GM12878 (cell line): Measurements from ENCODE around the gene FARS2. TPM values are rescaled to one million over a fixed set of nuclear protein-coding genes. Genes with fewer than 3 reads are reported as not detected.

Experiments
- ATAC-seq: fragments of 200-7000 bp; cut with Tn5 transposase; 3 replicates; pipeline ENCODE4 v1.9.1; 2020; ENCODE audit warnings: mild to moderate bottlenecking, moderate library complexity
- BruUV-seq: library from RNA; stranded (reverse); fragments of 400-500 nt; replicated peaks from 2 replicates; lab custom pipeline; 2021; lab: Mats Ljungman, UMichigan
- CTCF ChIA-PET: fragments of 300-600 bp; sonication (Branson Sonifier 250); formaldehyde crosslinking; extraction: SDS; loops from one replicate; lab custom pipeline; 2021; ENCODE audit warnings: inconsistent platforms; lab: Yijun Ruan, JAX
- POLR2A ChIA-PET: fragments of 350-600 bp; formaldehyde crosslinking; extraction: SDS; loops from one replicate; lab custom pipeline; 2021; ENCODE audit warnings: inconsistent platforms; lab: Charles Lee
- RAD21 ChIA-PET: fragments of 300-600 bp; sonication (Branson Sonifier 250); formaldehyde crosslinking; loops from one replicate; lab custom pipeline; 2023; ENCODE audit warnings: antibody characterized with exemption; ENCODE audit not compliant: unreplicated experiment; lab: Charles Lee
- SMC1A ChIA-PET: fragments of 300-600 bp; sonication (Branson Sonifier 250); formaldehyde crosslinking; loops from one replicate; lab custom pipeline; 2023; ENCODE audit not compliant: unreplicated experiment, uncharacterized antibody; lab: Charles Lee
- DNase-seq: peaks from one replicate; pipeline ENCODE4 v3.0.0-alpha.2; 2011; ENCODE audit warnings: low read depth, low spot score
- FAIRE-seq: peaks from 3 replicates; lab custom pipeline; 2011; peaks lifted over from hg19 to GRCh38; lab: Jason Lieb, UNC
- H2AFZ ChIP-seq: 2 replicates; pipeline ENCODE4 v1.6.0; 2011; ENCODE audit warnings: low read depth, low read length, control low read depth; ENCODE audit not compliant: control insufficient read depth
- H3K27ac ChIP-seq: 2 replicates; pipeline ENCODE4 v1.5.1; 2011; ENCODE audit warnings: control low read depth; ENCODE audit not compliant: control insufficient read depth, insufficient read depth
- H3K27me3 ChIP-seq, 2 experiments: replicated peaks in 1 of 2; 2 replicates each; pipeline versions ENCODE4 v1.6.0 to v1.6.1; 2011; ENCODE audit warnings: low read length in 1 of 2; ENCODE audit not compliant: control insufficient read depth in 2 of 2, insufficient read depth in 2 of 2
- H3K36me3 ChIP-seq, 2 experiments: 2 replicates each; pipeline ENCODE4 v1.5.1; 2011; ENCODE audit warnings: low read length in 1 of 2; ENCODE audit not compliant: control insufficient read depth in 2 of 2, insufficient read depth in 2 of 2
- H3K4me1 ChIP-seq: 2 replicates; pipeline ENCODE4 v1.6.1; 2011; ENCODE audit warnings: mild to moderate bottlenecking, low read length, moderate library complexity, mixed read lengths; ENCODE audit not compliant: control insufficient read depth, insufficient read depth
- H3K4me2 ChIP-seq: 2 replicates; pipeline ENCODE4 v1.6.0; 2011; ENCODE audit warnings: control low read depth; ENCODE audit not compliant: control insufficient read depth, insufficient read depth
- H3K4me3 ChIP-seq: fragments of 200-600 bp; sonication (generic); 2 replicates; pipeline ENCODE4 v1.5.1; 2016
- H3K79me2 ChIP-seq: 2 replicates; pipeline ENCODE4 v1.6.0; 2011; ENCODE audit warnings: low read length; ENCODE audit not compliant: control insufficient read depth, insufficient read depth
- H3K9ac ChIP-seq: 2 replicates; pipeline ENCODE4 v1.8.0; 2011; ENCODE audit warnings: low read length, control low read depth, mixed read lengths; ENCODE audit not compliant: control insufficient read depth, insufficient read depth
- H3K9me3 ChIP-seq: replicated peaks from 3 replicates; pipeline ENCODE4 v1.5.1; 2011; ENCODE audit warnings: mild to moderate bottlenecking, low read length; ENCODE audit not compliant: control insufficient read depth, insufficient read depth
- H4K20me1 ChIP-seq: 2 replicates; pipeline ENCODE4 v1.6.0; 2011; ENCODE audit not compliant: control insufficient read depth, insufficient read depth
- BCL11A ChIP-seq: IDR thresholded peaks from 2 replicates; pipeline ENCODE4 v1.6.1; 2011; ENCODE audit warnings: low read depth, low read length
- BCLAF1 ChIP-seq: fragments of 450-650 bp; IDR thresholded peaks from 2 replicates; pipeline ENCODE4 v1.6.1; 2017; ENCODE audit warnings: antibody characterized with exemption, mild to moderate bottlenecking, moderate library complexity
- CBX3 ChIP-seq: fragments of 200-600 bp; sonication (generic); IDR thresholded peaks from 2 replicates; pipeline ENCODE4 v1.6.1; 2016; ENCODE audit warnings: low read depth, borderline replicate concordance
- CHD4 ChIP-seq: fragments of 200-600 bp; sonication (generic); IDR thresholded peaks from 2 replicates; pipeline ENCODE4 v1.6.1; 2016; ENCODE audit warnings: mild to moderate bottlenecking
- E2F4 ChIP-seq: IDR thresholded peaks from 2 replicates; pipeline ENCODE4 v1.6.1; 2012; ENCODE audit warnings: low read depth, low read length, improper control_type of control experiment
- EP300 ChIP-seq, 2 experiments: fragments of 150-350 bp in 1 of 2; IDR thresholded peaks; 2 replicates each; pipeline ENCODE4 v1.6.1; 2011 to 2012; ENCODE audit warnings: low read depth in 2 of 2, low read length in 2 of 2, borderline replicate concordance in 1 of 2, improper control_type of control experiment in 1 of 2, inconsistent platforms in 1 of 2; ENCODE audit not compliant: control insufficient read depth in 1 of 2
- FOS ChIP-seq: IDR thresholded peaks from 3 replicates; pipeline ENCODE4 v1.6.1; 2011; ENCODE audit warnings: borderline replicate concordance; ENCODE audit not compliant: insufficient read length; ENCODE audit errors: extremely low read depth
- GATAD2B ChIP-seq: fragments of 450-650 bp; conservative IDR thresholded peaks from 2 replicates; pipeline ENCODE4 v1.6.1; 2017; ENCODE audit warnings: low read depth, mild to moderate bottlenecking, moderate library complexity
- HDAC2 ChIP-seq: fragments of 200-600 bp; sonication (generic); IDR thresholded peaks from 2 replicates; pipeline ENCODE4 v1.6.1; 2017
- KAT2A ChIP-seq: conservative IDR thresholded peaks from 2 replicates; pipeline ENCODE4 v1.6.1; 2011; ENCODE audit warnings: low read depth, low read length; ENCODE audit not compliant: control insufficient read depth
- KLF5 ChIP-seq: fragments of 450-650 bp; IDR thresholded peaks from 2 replicates; pipeline ENCODE4 v1.6.1; 2014; ENCODE audit warnings: mild to moderate bottlenecking; ENCODE audit not compliant: partially characterized antibody
- MEF2A ChIP-seq: IDR thresholded peaks from 2 replicates; pipeline ENCODE4 v1.6.1; 2011; ENCODE audit warnings: low read depth, mild to moderate bottlenecking, low read length, moderate library complexity; ENCODE audit not compliant: insufficient read depth
- MTA2 ChIP-seq: fragments of 450-650 bp; IDR thresholded peaks from 2 replicates; pipeline ENCODE4 v1.6.1; 2016; ENCODE audit warnings: low read depth, mild to moderate bottlenecking, moderate library complexity
- MTA3 ChIP-seq: IDR thresholded peaks from 2 replicates; pipeline ENCODE4 v1.6.1; 2012; ENCODE audit warnings: low read length, inconsistent platforms, borderline replicate concordance
- POLR2AphosphoS2 ChIP-seq: IDR thresholded peaks from 2 replicates; pipeline ENCODE4 v1.6.1; 2011; ENCODE audit warnings: low read depth, mild to moderate bottlenecking, low read length, improper control_type of control experiment, moderate library complexity
- SIN3A ChIP-seq: IDR thresholded peaks from 2 replicates; pipeline ENCODE4 v1.6.1; 2012; ENCODE audit warnings: low read depth, low read length, improper control_type of control experiment
- SRF ChIP-seq, 2 experiments: IDR thresholded peaks; 2 replicates each; pipeline ENCODE4 v1.6.1; 2011; ENCODE audit warnings: low read depth in 2 of 2, low read length in 2 of 2, mild to moderate bottlenecking in 1 of 2, moderate library complexity in 1 of 2
- TCF12 ChIP-seq: IDR thresholded peaks from 2 replicates; pipeline ENCODE4 v1.6.1; 2011; ENCODE audit warnings: low read depth, mild to moderate bottlenecking, low read length
- ZBTB33 ChIP-seq: fragments of 450-650 bp; IDR thresholded peaks from 2 replicates; pipeline ENCODE4 v1.6.1; 2017; ENCODE audit warnings: mild to moderate bottlenecking
- ZNF622 ChIP-seq: fragments of 450-650 bp; IDR thresholded peaks from 2 replicates; pipeline ENCODE4 v1.6.1; 2017; ENCODE audit warnings: mild to moderate bottlenecking, inconsistent platforms
- whole genome bisulfite sequencing: methylation state at CpG from one replicate; pipeline ENCODE4 v1.1.6; 2016; ENCODE audit warnings: low lambda C conversion rate; ENCODE audit not compliant: insufficient replicate concordance, insufficient coverage; ENCODE audit errors: missing lambda C conversion rate; 5-methylcytosine and 5-hydroxymethylcytosine counted together
- in situ Hi-C: fragments of 300-500 bp; cut with MboI; formaldehyde crosslinking; loops from 9 replicates; pipeline ENCODE4 v1.14.3; 2018; ENCODE audit warnings: mixed read lengths
- intact Hi-C: fragments of 100-400 bp; cut with micrococcal nuclease; formaldehyde crosslinking; loops from one replicate; pipeline ENCODE4 v1.14.2; 2022; ENCODE audit not compliant: unreplicated experiment
- polyA plus RNA-seq, 11 experiments: library from polyadenylated mRNA; depleted of rRNA in 4 of 11; unstranded in 6 of 11; stranded (reverse) in 5 of 11; fragments of >200 nt; fragmentation: Nextera tagmentation in 4 of 11; fragmentation: Illumina TruSeq in 1 of 11; extraction: Ambion mirVana in 4 of 11; extraction: Trizol in 1 of 11; gene quantifications; 1 replicate in 1 of 11; 2 replicates in 10 of 11; pipeline versions ENCODE4 v1.2.1 to v1.2.3, GENCODE V29; 2011 to 2016; ENCODE audit warnings: inconsistent platforms in 2 of 11, missing spikeins in 2 of 11, low read depth in 1 of 11
- total RNA-seq, 4 experiments: library from RNA; depleted of rRNA in 3 of 4; stranded (reverse); fragments of >200 nt in 3 of 4; fragmentation: Illumina TruSeq in 1 of 4; extraction: Trizol in 1 of 4; gene quantifications; 2 replicates each; pipeline versions ENCODE4 v1.2.1 to v1.2.3, GENCODE V29; 2013 to 2021

FARS2 gene
- total and polyA plus RNA-seq, 10 of the 15 experiments (the other 5 are each of a cell fraction or from before 2014, with no cell fraction given): 16.8 to 46.7 (median 25.6) TPM

- ChIA-PET SMC1A (interaction anchor here (1.0 to 4.3 kb wide), 8 partner anchors 13 to 157 kb away, joined by 3 to 44 read pairs (median 4); no protein-coding TSS in a partner anchor), RAD21 (interaction anchor here (1.0 to 5.1 kb wide), 3 partner anchors 49 to 61 kb away, joined by 3 to 42 read pairs (median 5); no protein-coding TSS in a partner anchor), POLR2A (interaction anchor here (1.0 kb wide), 1 partner anchor 59 kb away, joined by 3 read pairs; no protein-coding TSS in a partner anchor), CTCF (interaction anchor here (0.8 to 2.5 kb wide), 3 partner anchors 60 to 157 kb away, joined by 3 to 9 read pairs (median 3); no protein-coding TSS in a partner anchor)
- H3K27me3 ChIP-seq: no peaks in the 10 kb centered on the region
- WGBS: 0% methylated on average over 3 of the region's 3 CpGs
- no TSS peak for BruUV-seq
- in situ Hi-C loops: no loop called here
- no peaks in the 10 kb centered on the region for H4K20me1 ChIP-seq
- H3K9me3 ChIP-seq: peaks cover 2% of the 10 kb centered on the region; the same call in 2 of the 3 replicates
- H3K4me1 ChIP-seq: peaks cover 40% of the 10 kb centered on the region
- ATAC-seq (peak; percentile 93), FAIRE-seq (peak; percentile 57), DNase-seq (peak; percentile 62)
- peak overlapping the region; percentile 97 for H3K4me2 ChIP-seq
- H3K36me3 ChIP-seq: no peaks in the 10 kb centered on the region
- H3K79me2 ChIP-seq: no peaks in the 10 kb centered on the region
- peak overlapping the region; percentile 43 for H3K27ac ChIP-seq
- intact Hi-C loops: loop anchor here (5.0 kb wide), 1 partner anchor 60 kb away; no protein-coding TSS in a partner anchor
- H3K4me3 ChIP-seq: no peak overlapping the region
- H3K9ac ChIP-seq: peak overlapping the region; percentile 36; the same call in 1 of the 2 replicates
- H2AFZ ChIP-seq: no peak overlapping the region; the same call in 1 of the 2 replicates
- no peak for TF ChIP-seq BCLAF1
- TF ChIP-seq BCL11A: peak; percentile 57
- no peak; the same call in 1 of the 2 replicates for TF ChIP-seq MTA3
- TF ChIP-seq GATAD2B: no peak
- no peak for TF ChIP-seq FOS
- TF ChIP-seq SIN3A: no peak
- no peak for TF ChIP-seq KLF5
- TF ChIP-seq POLR2AphosphoS2: no peak
- TF ChIP-seq HDAC2: no peak
- TF ChIP-seq ZBTB33: no peak
- TF ChIP-seq E2F4: no peak
- TF ChIP-seq SRF (IDR thresholded peaks at IDR 0.05; ENCODE audit: low read depth in 2 of 2, low read length in 2 of 2): no peak
- TF ChIP-seq EP300 (IDR thresholded peaks at IDR 0.05; ENCODE audit: borderline replicate concordance in 1 of 2, control insufficient read depth in 1 of 2, low read depth in 2 of 2, low read length in 2 of 2): peak; percentile 30 to 42; a peak in 2 of 4 replicates
- no peak for TF ChIP-seq CHD4
- no peak for TF ChIP-seq KAT2A
- TF ChIP-seq ZNF622: no peak
- TF ChIP-seq CBX3: no peak
- peak; percentile 68; the same call in 1 of the 2 replicates for TF ChIP-seq MEF2A
- no peak for TF ChIP-seq TCF12
- peak; percentile 38 for TF ChIP-seq MTA2
Observed at GRCh38 chr6:5567352-5567751, 306.0 kb downstream of the FARS2 start.
